ENCODE measurements around the gene KIAA0753.
"Not testable (repeated sequence)": the region's sequence is repeated elsewhere in the genome, so short reads cannot be mapped to it uniquely, and the experiment has no call there.

DNA sequence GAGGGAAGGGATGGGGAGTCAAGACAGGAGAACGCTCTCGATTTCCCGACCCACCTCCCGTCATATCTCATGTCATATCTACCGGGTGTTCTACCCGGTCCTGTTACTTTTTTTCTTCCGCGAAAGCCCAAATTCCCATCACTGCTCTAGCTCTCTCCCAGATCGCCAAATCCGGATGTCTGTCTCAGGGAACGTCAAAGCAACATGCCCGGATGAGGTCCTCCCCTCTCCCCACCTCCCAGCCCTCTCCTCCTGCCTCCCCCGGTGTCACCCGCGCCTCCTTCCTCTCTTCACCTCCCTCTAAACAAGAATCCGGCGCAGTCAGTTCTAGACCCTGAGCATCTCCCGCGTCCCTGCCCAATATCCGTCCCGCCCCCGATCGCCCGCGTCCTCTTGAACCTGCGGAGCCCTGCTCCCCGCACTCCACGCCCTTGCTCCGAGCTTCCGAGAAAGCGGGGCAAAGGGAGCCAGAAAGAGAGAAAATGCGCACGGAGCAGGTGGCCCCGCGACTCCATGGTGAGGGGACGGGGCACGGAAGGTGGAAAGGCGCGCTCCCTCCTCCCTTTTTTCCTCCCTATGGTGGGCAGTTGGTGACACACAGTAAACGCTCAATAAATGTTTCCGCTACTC is 15.3 kb upstream of the KIAA0753 start:
- TF ChIP-seq EP300 (IDR thresholded peaks at IDR 0.05) = not testable (repeated sequence)
- TF ChIP-seq, protein P1, sequence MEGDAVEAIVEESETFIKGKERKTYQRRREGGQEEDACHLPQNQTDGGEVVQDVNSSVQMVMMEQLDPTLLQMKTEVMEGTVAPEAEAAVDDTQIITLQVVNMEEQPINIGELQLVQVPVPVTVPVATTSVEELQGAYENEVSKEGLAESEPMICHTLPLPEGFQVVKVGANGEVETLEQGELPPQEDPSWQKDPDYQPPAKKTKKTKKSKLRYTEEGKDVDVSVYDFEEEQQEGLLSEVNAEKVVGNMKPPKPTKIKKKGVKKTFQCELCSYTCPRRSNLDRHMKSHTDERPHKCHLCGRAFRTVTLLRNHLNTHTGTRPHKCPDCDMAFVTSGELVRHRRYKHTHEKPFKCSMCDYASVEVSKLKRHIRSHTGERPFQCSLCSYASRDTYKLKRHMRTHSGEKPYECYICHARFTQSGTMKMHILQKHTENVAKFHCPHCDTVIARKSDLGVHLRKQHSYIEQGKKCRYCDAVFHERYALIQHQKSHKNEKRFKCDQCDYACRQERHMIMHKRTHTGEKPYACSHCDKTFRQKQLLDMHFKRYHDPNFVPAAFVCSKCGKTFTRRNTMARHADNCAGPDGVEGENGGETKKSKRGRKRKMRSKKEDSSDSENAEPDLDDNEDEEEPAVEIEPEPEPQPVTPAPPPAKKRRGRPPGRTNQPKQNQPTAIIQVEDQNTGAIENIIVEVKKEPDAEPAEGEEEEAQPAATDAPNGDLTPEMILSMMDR (IDR thresholded peaks at IDR 0.05) = not testable (repeated sequence)
